GM12878 (cell line): Measurements from ENCODE around the gene ABCD3.

Source experiments
- CBFB ChIP-seq: IDR thresholded peaks from 2 replicates; pipeline ENCODE4 v1.6.1; 2016; ENCODE audit warnings: antibody characterized with exemption, low read depth
- CBX5 ChIP-seq: sonication (generic); IDR thresholded peaks from 2 replicates; pipeline ENCODE4 v1.6.1; 2016; ENCODE audit warnings: low read depth, moderate library complexity, mild to moderate bottlenecking, inconsistent platforms
- EGR1 ChIP-seq, 2 experiments: IDR thresholded peaks; 1 replicate in 1 of 2; 2 replicates in 1 of 2; pipeline ENCODE4 v1.6.1; 2011 to 2012; ENCODE audit warnings: low read depth in 2 of 2, low read length in 2 of 2, borderline replicate concordance in 1 of 2, mild to moderate bottlenecking in 1 of 2, moderate library complexity in 1 of 2
- EZH2 ChIP-seq: IDR thresholded peaks from 2 replicates; pipeline ENCODE4 v1.6.1; 2012; ENCODE audit warnings: low read depth, mild to moderate bottlenecking, control low read depth, inconsistent platforms, low read length, borderline replicate concordance; ENCODE audit not compliant: control insufficient read depth
- MEF2B ChIP-seq: fragments of 450-650 bp; IDR thresholded peaks from 2 replicates; pipeline ENCODE4 v1.6.1; 2018; ENCODE audit warnings: mild to moderate bottlenecking, moderate library complexity; ENCODE audit not compliant: partially characterized antibody, poor library complexity, severe bottlenecking
- MXI1 ChIP-seq: fragments of 150-350 bp; IDR thresholded peaks from 2 replicates; pipeline ENCODE4 v1.6.1; 2011; ENCODE audit warnings: low read depth, mild to moderate bottlenecking, inconsistent platforms, low read length, improper control_type of control experiment
- NFXL1 ChIP-seq: fragments of 450-650 bp; IDR thresholded peaks from 2 replicates; pipeline ENCODE4 v1.6.1; 2017; ENCODE audit warnings: antibody characterized with exemption, mild to moderate bottlenecking, borderline replicate concordance
- POLR2A ChIP-seq: IDR thresholded peaks from 2 replicates; pipeline ENCODE4 v1.6.1; 2011; ENCODE audit warnings: low read depth, mild to moderate bottlenecking, low read length
- POLR2AphosphoS5 ChIP-seq: IDR thresholded peaks from 2 replicates; pipeline ENCODE4 v1.6.1; 2011; ENCODE audit warnings: mild to moderate bottlenecking, low read length, inconsistent platforms
- RAD21 ChIP-seq: IDR thresholded peaks from 2 replicates; pipeline ENCODE4 v1.6.1; 2011; ENCODE audit warnings: mild to moderate bottlenecking, low read depth, low read length, moderate library complexity; ENCODE audit not compliant: insufficient read depth
- TCF7 ChIP-seq: IDR thresholded peaks from 2 replicates; pipeline ENCODE4 v1.6.1; 2014; ENCODE audit warnings: antibody characterized with exemption, borderline replicate concordance
- TF ChIP-seq, protein P1 (sequence below), 3 experiments: IDR thresholded peaks in 2 of 3; conservative IDR thresholded peaks in 1 of 3; 2 replicates each; pipeline ENCODE4 v1.5.1; 2011; ENCODE audit warnings: low read depth in 3 of 3, low read length in 3 of 3, mild to moderate bottlenecking in 3 of 3, control low read depth in 2 of 3, moderate library complexity in 2 of 3, inconsistent platforms in 1 of 3, mixed read lengths in 1 of 3; ENCODE audit not compliant: control insufficient read depth in 2 of 3, insufficient read depth in 1 of 3; ENCODE audit errors: extremely low read depth in 1 of 3
- TF ChIP-seq, protein P2 (sequence below): fragments of 450-650 bp; IDR thresholded peaks from 2 replicates; pipeline ENCODE4 v1.6.1; 2016; ENCODE audit warnings: mild to moderate bottlenecking
- TF ChIP-seq, protein P3 (sequence below): IDR thresholded peaks from 2 replicates; pipeline ENCODE4 v1.6.1; 2012; ENCODE audit warnings: low read length, inconsistent platforms

DNA sequence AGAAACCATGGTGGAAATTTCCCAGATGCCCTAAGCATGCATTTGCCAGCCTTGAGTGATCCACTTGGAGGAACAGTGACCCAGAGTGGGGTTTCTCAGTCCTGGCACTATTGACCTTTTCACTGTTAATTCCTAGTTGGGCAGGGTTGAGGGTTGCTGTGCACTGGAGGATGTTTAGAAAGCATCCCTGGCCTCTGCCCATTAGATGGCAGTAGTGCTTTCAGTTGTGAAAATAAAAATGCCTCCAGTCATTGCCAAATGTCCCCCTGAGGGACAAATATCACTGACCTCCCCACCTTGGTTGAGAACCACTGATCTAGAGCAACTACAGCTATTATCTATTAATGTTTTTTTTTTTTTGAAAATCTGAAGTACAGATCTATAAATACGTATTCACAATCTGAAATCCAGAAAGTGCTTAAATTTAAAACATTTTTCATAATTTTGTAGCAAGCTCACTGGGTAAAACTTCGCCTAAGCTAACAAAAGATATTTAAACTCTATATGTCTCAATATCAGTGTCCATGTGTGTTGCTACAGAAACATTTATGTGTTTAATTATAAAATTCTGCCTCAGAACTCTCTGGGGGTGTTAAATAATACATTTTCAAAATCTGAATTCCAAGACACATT is 96.0 kb downstream of the ABCD3 start:
- TF ChIP-seq NFXL1, result no peak
- TF ChIP-seq, protein P1, sequence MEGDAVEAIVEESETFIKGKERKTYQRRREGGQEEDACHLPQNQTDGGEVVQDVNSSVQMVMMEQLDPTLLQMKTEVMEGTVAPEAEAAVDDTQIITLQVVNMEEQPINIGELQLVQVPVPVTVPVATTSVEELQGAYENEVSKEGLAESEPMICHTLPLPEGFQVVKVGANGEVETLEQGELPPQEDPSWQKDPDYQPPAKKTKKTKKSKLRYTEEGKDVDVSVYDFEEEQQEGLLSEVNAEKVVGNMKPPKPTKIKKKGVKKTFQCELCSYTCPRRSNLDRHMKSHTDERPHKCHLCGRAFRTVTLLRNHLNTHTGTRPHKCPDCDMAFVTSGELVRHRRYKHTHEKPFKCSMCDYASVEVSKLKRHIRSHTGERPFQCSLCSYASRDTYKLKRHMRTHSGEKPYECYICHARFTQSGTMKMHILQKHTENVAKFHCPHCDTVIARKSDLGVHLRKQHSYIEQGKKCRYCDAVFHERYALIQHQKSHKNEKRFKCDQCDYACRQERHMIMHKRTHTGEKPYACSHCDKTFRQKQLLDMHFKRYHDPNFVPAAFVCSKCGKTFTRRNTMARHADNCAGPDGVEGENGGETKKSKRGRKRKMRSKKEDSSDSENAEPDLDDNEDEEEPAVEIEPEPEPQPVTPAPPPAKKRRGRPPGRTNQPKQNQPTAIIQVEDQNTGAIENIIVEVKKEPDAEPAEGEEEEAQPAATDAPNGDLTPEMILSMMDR (IDR thresholded peaks at IDR 0.05 in 2 of 3, conservative IDR thresholded peaks at IDR 0.05 in 1 of 3; ENCODE audit: control insufficient read depth in 2 of 3, extremely low read depth in 1 of 3, insufficient read depth in 1 of 3, low read depth in 3 of 3, low read length in 3 of 3), result peak; percentile 48 to 55 (median 53); a peak in 5 of 6 replicates
- TF ChIP-seq EGR1 (IDR thresholded peaks at IDR 0.05; ENCODE audit: borderline replicate concordance in 1 of 2, low read depth in 2 of 2, low read length in 2 of 2), result no peak
- no peak for TF ChIP-seq EZH2
- no peak for TF ChIP-seq MXI1
- TF ChIP-seq TCF7, result no peak
- TF ChIP-seq RAD21, result peak; percentile 56
- TF ChIP-seq CBX5, result no peak
- TF ChIP-seq, protein P2, sequence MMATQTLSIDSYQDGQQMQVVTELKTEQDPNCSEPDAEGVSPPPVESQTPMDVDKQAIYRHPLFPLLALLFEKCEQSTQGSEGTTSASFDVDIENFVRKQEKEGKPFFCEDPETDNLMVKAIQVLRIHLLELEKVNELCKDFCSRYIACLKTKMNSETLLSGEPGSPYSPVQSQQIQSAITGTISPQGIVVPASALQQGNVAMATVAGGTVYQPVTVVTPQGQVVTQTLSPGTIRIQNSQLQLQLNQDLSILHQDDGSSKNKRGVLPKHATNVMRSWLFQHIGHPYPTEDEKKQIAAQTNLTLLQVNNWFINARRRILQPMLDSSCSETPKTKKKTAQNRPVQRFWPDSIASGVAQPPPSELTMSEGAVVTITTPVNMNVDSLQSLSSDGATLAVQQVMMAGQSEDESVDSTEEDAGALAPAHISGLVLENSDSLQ, result no peak
- TF ChIP-seq POLR2A, result no peak
- no peak for TF ChIP-seq POLR2AphosphoS5
- TF ChIP-seq CBFB, result no peak
- TF ChIP-seq, protein P3, sequence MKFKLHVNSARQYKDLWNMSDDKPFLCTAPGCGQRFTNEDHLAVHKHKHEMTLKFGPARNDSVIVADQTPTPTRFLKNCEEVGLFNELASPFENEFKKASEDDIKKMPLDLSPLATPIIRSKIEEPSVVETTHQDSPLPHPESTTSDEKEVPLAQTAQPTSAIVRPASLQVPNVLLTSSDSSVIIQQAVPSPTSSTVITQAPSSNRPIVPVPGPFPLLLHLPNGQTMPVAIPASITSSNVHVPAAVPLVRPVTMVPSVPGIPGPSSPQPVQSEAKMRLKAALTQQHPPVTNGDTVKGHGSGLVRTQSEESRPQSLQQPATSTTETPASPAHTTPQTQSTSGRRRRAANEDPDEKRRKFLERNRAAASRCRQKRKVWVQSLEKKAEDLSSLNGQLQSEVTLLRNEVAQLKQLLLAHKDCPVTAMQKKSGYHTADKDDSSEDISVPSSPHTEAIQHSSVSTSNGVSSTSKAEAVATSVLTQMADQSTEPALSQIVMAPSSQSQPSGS, result no peak
- TF ChIP-seq MEF2B, result no peak
